Suprapubic skin (tissue), 4 donors: Measurements from ENCODE around the gene PARM1. TPM values are rescaled to one million over a fixed set of nuclear protein-coding genes. Genes with fewer than 3 reads are reported as not detected.
A peak's percentile ranks its signal among the peaks of the same experiment; 100 is the strongest.

Source experiments
- DNase-seq, 2 donors: peaks; one replicate each; pipeline ENCODE4 v3.0.0-alpha.2; 2019; ENCODE audit warnings: low spot score in 2 of 2
- H3K27ac ChIP-seq: fragments of 200-600 bp; sonication (generic); one replicate; pipeline ENCODE4 v1.5.1; 2019
- H3K27me3 ChIP-seq: fragments of 200-600 bp; sonication (generic); one replicate; pipeline ENCODE4 v1.5.1; 2019
- H3K36me3 ChIP-seq: fragments of 200-600 bp; sonication (generic); one replicate; pipeline ENCODE4 v1.5.1; 2019
- H3K4me1 ChIP-seq: fragments of 200-600 bp; sonication (generic); one replicate; pipeline ENCODE4 v1.5.1; 2019
- H3K4me3 ChIP-seq: fragments of 200-600 bp; sonication (generic); one replicate; pipeline ENCODE4 v1.5.1; 2019; ENCODE audit warnings: mild to moderate bottlenecking
- H3K9me3 ChIP-seq: fragments of 200-600 bp; sonication (generic); one replicate; pipeline ENCODE4 v1.5.1; 2019
- EP300 ChIP-seq: sonication (generic); formaldehyde crosslinking; IDR thresholded peaks from one replicate; pipeline ENCODE4 v1.6.1; 2017; ENCODE audit warnings: antibody characterized with exemption
- POLR2A ChIP-seq, 2 donors: fragments of 450-650 bp; IDR thresholded peaks; one replicate each; pipeline ENCODE4 v1.6.1; 2017; ENCODE audit warnings: antibody characterized with exemption in 2 of 2, mild to moderate bottlenecking in 2 of 2, moderate library complexity in 2 of 2
- POLR2AphosphoS5 ChIP-seq, 3 donors: sonication (generic); formaldehyde crosslinking; IDR thresholded peaks; one replicate each; pipeline ENCODE4 v1.6.1; 2017; ENCODE audit warnings: antibody characterized with exemption in 3 of 3
- WGBS: methylation state at CpG from one replicate; pipeline ENCODE4 v1.1.5; 2018; 5-methylcytosine and 5-hydroxymethylcytosine counted together
- total RNA-seq, 4 donors: library from RNA; depleted of rRNA; stranded (reverse); fragments of >200 nt; gene quantifications; one replicate each; pipeline ENCODE4 v1.1.0, GENCODE V29; 2016
- TF ChIP-seq, protein P1 (sequence below), 2 donors: fragments of 200-600 bp in 1 of 2; fragments of 450-650 bp in 1 of 2; sonication (generic) in 1 of 2; IDR thresholded peaks; one replicate each; pipeline ENCODE4 v1.5.1; 2016 to 2019; ENCODE audit warnings: antibody characterized with exemption in 2 of 2, mild to moderate bottlenecking in 1 of 2, moderate library complexity in 1 of 2

Gene PARM1, protein sequence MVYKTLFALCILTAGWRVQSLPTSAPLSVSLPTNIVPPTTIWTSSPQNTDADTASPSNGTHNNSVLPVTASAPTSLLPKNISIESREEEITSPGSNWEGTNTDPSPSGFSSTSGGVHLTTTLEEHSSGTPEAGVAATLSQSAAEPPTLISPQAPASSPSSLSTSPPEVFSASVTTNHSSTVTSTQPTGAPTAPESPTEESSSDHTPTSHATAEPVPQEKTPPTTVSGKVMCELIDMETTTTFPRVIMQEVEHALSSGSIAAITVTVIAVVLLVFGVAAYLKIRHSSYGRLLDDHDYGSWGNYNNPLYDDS
- 10 to 100 TPM; 13.2 to 27.4 (median 19.1) TPM for total RNA-seq

DNA sequence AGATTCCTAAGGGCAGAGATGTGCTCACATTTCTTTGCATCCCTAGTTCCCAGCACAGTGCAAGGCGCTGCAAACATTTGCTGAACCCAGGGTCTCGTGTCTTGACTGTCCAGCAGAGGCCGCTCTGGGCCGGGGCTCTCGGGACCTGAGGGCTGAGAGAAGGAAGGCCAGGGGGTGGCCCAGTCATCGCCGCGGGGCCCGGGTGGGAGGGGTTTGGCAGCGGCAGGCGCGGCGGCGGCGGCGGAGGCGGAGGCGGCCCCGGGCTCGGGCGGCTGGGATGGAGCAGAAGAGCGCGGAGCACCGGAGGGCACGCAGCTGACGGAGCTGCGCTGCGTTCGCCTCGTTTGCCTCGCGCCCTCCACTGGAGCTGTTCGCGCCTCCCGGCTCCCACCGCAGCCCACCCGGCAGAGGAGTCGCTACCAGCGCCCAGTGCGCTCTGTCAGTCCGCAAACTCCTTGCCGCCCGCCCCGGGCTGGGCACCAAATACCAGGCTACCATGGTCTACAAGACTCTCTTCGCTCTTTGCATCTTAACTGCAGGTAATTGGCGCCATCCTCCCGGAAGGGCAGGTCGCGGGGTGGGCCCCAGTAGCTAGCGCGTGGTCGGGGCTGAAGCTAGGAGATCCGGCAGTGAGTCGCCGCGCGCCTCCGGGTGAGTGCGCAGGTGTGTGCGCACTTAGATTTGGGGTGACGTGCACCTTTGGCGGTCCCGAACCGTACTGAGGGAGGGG is at the start of gene PARM1:
PARM1 (plus strand) TSS at position 285 of the 730 bp plus-strand sequence; CDS start at position 497, 212 bp downstream.
- Histone ChIP-seq H3K4me1 (peaks cover 30% of the 10 kb centered on the region), H3K9me3 (no peaks in the 10 kb centered on the region), H3K27ac (peak within 1 kb of the TSS; percentile 74), H3K36me3 (no peaks in the 10 kb centered on the region), H3K4me3 (peak within 1 kb of the TSS; percentile 59), H3K27me3 (peaks cover 8% of the 10 kb centered on the region)
- peak; percentile 80 to 92 for DNase-seq
- whole genome bisulfite sequencing = 0% methylated on average over 11 of the region's 64 CpGs
- TF ChIP-seq POLR2A (IDR thresholded peaks at IDR 0.05) (no peak), EP300 (no peak), POLR2AphosphoS5 (IDR thresholded peaks at IDR 0.05) (no peak)
- TF ChIP-seq, protein P1, sequence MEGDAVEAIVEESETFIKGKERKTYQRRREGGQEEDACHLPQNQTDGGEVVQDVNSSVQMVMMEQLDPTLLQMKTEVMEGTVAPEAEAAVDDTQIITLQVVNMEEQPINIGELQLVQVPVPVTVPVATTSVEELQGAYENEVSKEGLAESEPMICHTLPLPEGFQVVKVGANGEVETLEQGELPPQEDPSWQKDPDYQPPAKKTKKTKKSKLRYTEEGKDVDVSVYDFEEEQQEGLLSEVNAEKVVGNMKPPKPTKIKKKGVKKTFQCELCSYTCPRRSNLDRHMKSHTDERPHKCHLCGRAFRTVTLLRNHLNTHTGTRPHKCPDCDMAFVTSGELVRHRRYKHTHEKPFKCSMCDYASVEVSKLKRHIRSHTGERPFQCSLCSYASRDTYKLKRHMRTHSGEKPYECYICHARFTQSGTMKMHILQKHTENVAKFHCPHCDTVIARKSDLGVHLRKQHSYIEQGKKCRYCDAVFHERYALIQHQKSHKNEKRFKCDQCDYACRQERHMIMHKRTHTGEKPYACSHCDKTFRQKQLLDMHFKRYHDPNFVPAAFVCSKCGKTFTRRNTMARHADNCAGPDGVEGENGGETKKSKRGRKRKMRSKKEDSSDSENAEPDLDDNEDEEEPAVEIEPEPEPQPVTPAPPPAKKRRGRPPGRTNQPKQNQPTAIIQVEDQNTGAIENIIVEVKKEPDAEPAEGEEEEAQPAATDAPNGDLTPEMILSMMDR (IDR thresholded peaks at IDR 0.05) = peak; percentile 31 to 45

DNA sequence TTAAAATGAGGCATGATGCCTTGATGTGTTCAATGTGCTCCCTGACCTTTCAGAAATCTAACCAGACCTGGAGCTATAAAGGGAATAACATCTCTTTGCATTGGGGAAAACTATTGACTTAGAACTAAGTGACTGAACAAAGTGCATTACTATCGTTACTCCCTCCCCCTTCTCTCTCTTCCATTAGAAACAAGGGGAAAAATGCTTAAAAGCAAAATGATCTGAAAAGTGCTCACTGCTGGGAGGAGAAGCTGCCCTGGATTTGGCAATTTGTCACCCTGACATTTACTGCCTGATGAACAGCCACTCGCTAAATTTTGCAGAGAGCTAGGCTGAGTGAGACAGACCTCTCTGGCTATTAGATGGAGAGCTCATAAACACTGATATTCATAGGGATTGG is 48.6 kb upstream of the PARM1 start:
- Histone ChIP-seq H3K27ac (no peak overlapping the region), H3K27me3 (no peaks in the 10 kb centered on the region), H3K4me3 (no peak overlapping the region), H3K9me3 (no peaks in the 10 kb centered on the region), H3K36me3 (no peaks in the 10 kb centered on the region), H3K4me1 (no peaks in the 10 kb centered on the region)
- TF ChIP-seq, protein P1 (IDR thresholded peaks at IDR 0.05) = no peak
- TF ChIP-seq POLR2AphosphoS5 (IDR thresholded peaks at IDR 0.05) (no peak), POLR2A (IDR thresholded peaks at IDR 0.05) (no peak), EP300 (no peak)
- DNase-seq = no peak
- 33% methylated on average over 2 of the region's 2 CpGs for WGBS

DNA sequence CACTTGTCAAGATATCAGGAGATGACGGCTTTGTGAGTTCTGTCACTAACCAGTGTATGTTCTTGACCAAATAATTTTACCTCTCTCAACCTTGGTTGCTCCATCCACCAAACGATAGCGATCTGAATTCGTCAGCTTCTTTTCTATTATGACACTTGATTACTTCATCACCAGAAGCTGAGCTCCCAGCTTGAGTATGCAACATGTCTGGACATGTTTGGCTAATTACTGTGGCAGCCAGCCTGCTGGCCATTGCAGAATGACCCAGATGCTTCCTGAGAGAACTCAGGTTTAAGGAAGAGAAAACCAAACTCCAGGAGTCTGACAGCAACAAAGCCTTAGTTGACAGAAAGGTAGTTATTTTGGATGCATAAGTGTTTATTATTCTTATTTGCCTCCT is 46.4 kb upstream of the PARM1 start:
- no peaks in the 10 kb centered on the region for H3K27me3 ChIP-seq
- no peaks in the 10 kb centered on the region for H3K36me3 ChIP-seq
- no peaks in the 10 kb centered on the region for H3K9me3 ChIP-seq
- H3K4me1 ChIP-seq = no peaks in the 10 kb centered on the region
- no peak for DNase-seq
- TF ChIP-seq POLR2A (IDR thresholded peaks at IDR 0.05) = no peak
- no peak for TF ChIP-seq POLR2AphosphoS5 (IDR thresholded peaks at IDR 0.05)
- 59% methylated on average over 4 of the region's 4 CpGs for WGBS
- H3K27ac ChIP-seq = no peak overlapping the region
- no peak overlapping the region for H3K4me3 ChIP-seq

DNA sequence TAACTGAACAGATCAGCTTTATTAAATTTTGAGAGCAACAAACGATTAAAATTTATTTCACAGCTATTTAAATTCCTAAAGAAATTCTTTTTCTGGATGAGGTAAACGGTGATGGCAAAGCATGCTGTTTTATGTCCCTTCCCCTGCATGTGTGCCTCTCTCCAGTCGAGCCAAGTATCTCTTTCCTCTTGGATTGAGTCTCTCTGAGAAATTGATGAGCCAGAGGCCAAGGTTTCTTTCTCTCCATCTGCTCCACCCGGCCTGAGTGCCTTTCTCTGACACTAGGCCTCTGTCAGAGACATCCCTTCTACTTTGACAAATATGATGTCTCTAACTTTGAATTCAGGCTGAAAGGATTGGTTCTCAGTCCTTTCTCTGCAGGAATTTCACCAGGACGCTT is 42.6 kb upstream of the PARM1 start:
- Histone ChIP-seq H3K4me3 (no peak overlapping the region), H3K9me3 (no peaks in the 10 kb centered on the region), H3K36me3 (no peaks in the 10 kb centered on the region), H3K27me3 (no peaks in the 10 kb centered on the region), H3K27ac (no peak overlapping the region), H3K4me1 (no peaks in the 10 kb centered on the region)
- TF ChIP-seq POLR2AphosphoS5 (IDR thresholded peaks at IDR 0.05) (no peak), POLR2A (IDR thresholded peaks at IDR 0.05) (no peak), EP300 (no peak)
- TF ChIP-seq, protein P1 (IDR thresholded peaks at IDR 0.05) = no peak
- no peak for DNase-seq
- WGBS = 56% methylated on average over 5 of the region's 5 CpGs

DNA sequence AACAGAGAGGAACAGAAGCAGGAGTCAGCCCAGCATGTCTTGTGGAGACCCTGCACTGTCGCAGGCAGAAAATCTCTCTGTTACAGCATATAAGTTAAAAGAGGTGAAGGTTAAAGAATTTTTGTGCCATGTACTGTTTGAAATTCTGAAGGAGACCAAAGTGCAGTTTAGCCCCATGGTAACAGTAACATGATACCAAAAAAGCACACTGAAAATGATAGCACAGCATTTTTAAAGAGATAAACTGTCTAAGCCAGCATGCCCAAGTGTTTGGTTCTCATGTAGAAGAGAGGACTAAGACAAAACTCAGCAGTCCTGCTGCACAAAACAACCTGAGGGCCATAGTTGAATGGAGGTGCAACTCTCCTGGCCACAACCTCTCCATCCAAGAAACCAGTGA is 41.9 kb upstream of the PARM1 start:
- Histone ChIP-seq H3K4me3 (no peak overlapping the region), H3K27ac (no peak overlapping the region), H3K36me3 (no peaks in the 10 kb centered on the region), H3K4me1 (no peaks in the 10 kb centered on the region), H3K27me3 (no peaks in the 10 kb centered on the region), H3K9me3 (no peaks in the 10 kb centered on the region)
- 93% methylated on average over 1 of the region's 1 CpG for WGBS
- TF ChIP-seq EP300 (no peak), POLR2A (IDR thresholded peaks at IDR 0.05) (no peak), POLR2AphosphoS5 (IDR thresholded peaks at IDR 0.05) (no peak)
- TF ChIP-seq, protein P1 (IDR thresholded peaks at IDR 0.05) = no peak
- no peak for DNase-seq
